ENCODE measurements around the gene RPL18A. TPM values are rescaled to one million over a fixed set of nuclear protein-coding genes. Genes with fewer than 3 reads are reported as not detected.

RPL18A gene
- total and polyA plus RNA-seq, 2 of the 13 experiments (the other 11 are each of a cell fraction or from before 2014, with no cell fraction given), result 1,471 to 2,004 TPM

DNA sequence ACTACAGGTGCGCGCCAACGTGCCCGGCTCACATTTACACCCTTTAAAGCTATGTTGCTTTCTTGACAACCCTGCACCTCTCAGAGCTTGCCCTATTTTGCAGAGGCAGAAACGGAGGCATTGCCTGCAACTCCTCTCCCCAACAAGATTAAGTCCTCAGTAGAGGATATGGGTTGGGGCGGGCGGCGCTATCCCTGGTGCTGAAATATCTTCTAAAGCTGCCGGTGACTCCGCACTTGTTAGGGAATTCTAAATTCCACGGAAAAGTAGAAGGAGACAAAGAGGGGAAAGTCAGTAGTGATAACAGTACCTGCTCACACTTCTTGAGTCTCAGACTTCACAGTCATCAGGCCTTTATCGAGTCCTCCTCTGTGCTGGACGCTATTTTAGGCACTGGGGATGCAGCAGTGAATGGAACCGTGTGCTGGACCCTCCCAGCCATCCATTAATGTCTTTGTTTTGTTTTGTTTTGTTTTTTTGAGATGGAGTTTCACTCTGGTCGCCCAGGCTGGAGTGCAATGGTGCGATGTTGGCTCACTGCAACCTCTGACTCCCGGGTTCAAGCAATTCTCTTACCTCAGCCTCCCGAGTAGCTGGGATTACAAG is 30.0 kb downstream of the RPL18A start (continued):
- TF ChIP-seq, protein P1, sequence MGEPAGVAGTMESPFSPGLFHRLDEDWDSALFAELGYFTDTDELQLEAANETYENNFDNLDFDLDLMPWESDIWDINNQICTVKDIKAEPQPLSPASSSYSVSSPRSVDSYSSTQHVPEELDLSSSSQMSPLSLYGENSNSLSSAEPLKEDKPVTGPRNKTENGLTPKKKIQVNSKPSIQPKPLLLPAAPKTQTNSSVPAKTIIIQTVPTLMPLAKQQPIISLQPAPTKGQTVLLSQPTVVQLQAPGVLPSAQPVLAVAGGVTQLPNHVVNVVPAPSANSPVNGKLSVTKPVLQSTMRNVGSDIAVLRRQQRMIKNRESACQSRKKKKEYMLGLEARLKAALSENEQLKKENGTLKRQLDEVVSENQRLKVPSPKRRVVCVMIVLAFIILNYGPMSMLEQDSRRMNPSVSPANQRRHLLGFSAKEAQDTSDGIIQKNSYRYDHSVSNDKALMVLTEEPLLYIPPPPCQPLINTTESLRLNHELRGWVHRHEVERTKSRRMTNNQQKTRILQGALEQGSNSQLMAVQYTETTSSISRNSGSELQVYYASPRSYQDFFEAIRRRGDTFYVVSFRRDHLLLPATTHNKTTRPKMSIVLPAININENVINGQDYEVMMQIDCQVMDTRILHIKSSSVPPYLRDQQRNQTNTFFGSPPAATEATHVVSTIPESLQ (CRISPR knock-in tag; conservative IDR thresholded peaks at IDR 0.05), result 0 out of 2 replicates have a peak, but pooled peaks have one; percentile 66
- TF ChIP-seq ZNF12 (CRISPR knock-in tag; IDR thresholded peaks at IDR 0.05), result no peak
- TF ChIP-seq, protein P2, sequence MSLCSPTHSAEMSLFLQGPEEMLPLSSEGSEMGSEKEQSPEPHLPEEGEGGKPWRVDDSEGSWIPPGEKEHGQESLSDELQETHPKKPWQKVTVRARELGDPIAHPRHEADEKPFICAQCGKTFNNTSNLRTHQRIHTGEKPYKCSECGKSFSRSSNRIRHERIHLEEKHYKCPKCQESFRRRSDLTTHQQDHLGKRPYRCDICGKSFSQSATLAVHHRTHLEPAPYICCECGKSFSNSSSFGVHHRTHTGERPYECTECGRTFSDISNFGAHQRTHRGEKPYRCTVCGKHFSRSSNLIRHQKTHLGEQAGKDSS (CRISPR knock-in tag; IDR thresholded peaks at IDR 0.05; ENCODE audit: borderline replicate concordance, low read depth), result no peak
- 0 out of 2 replicates have a peak, but pooled peaks have one; percentile 38 for TF ChIP-seq ELF3 (CRISPR knock-in tag; IDR thresholded peaks at IDR 0.05)
- no peak for TF ChIP-seq IRX3 (CRISPR knock-in tag; IDR thresholded peaks at IDR 0.05; ENCODE audit: borderline replicate concordance, low read depth)
- TF ChIP-seq ZNF552 (CRISPR knock-in tag; IDR thresholded peaks at IDR 0.05; ENCODE audit: borderline replicate concordance), result no peak
- TF ChIP-seq ZNF724P (CRISPR knock-in tag; IDR thresholded peaks at IDR 0.05; ENCODE audit: borderline replicate concordance), result no peak
- no peak for TF ChIP-seq GFI1 (CRISPR knock-in tag; IDR thresholded peaks at IDR 0.05; ENCODE audit: borderline replicate concordance)
- TF ChIP-seq PAWR (CRISPR knock-in tag; IDR thresholded peaks at IDR 0.05; ENCODE audit: borderline replicate concordance), result no peak
- TF ChIP-seq, protein P3, sequence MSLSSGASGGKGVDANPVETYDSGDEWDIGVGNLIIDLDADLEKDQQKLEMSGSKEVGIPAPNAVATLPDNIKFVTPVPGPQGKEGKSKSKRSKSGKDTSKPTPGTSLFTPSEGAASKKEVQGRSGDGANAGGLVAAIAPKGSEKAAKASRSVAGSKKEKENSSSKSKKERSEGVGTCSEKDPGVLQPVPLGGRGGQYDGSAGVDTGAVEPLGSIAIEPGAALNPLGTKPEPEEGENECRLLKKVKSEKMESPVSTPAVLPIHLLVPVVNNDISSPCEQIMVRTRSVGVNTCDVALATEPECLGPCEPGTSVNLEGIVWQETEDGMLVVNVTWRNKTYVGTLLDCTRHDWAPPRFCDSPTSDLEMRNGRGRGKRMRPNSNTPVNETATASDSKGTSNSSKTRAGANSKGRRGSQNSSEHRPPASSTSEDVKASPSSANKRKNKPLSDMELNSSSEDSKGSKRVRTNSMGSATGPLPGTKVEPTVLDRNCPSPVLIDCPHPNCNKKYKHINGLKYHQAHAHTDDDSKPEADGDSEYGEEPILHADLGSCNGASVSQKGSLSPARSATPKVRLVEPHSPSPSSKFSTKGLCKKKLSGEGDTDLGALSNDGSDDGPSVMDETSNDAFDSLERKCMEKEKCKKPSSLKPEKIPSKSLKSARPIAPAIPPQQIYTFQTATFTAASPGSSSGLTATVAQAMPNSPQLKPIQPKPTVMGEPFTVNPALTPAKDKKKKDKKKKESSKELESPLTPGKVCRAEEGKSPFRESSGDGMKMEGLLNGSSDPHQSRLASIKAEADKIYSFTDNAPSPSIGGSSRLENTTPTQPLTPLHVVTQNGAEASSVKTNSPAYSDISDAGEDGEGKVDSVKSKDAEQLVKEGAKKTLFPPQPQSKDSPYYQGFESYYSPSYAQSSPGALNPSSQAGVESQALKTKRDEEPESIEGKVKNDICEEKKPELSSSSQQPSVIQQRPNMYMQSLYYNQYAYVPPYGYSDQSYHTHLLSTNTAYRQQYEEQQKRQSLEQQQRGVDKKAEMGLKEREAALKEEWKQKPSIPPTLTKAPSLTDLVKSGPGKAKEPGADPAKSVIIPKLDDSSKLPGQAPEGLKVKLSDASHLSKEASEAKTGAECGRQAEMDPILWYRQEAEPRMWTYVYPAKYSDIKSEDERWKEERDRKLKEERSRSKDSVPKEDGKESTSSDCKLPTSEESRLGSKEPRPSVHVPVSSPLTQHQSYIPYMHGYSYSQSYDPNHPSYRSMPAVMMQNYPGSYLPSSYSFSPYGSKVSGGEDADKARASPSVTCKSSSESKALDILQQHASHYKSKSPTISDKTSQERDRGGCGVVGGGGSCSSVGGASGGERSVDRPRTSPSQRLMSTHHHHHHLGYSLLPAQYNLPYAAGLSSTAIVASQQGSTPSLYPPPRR (CRISPR knock-in tag; IDR thresholded peaks at IDR 0.05; ENCODE audit: borderline replicate concordance), result no peak
- TF ChIP-seq, protein P4, sequence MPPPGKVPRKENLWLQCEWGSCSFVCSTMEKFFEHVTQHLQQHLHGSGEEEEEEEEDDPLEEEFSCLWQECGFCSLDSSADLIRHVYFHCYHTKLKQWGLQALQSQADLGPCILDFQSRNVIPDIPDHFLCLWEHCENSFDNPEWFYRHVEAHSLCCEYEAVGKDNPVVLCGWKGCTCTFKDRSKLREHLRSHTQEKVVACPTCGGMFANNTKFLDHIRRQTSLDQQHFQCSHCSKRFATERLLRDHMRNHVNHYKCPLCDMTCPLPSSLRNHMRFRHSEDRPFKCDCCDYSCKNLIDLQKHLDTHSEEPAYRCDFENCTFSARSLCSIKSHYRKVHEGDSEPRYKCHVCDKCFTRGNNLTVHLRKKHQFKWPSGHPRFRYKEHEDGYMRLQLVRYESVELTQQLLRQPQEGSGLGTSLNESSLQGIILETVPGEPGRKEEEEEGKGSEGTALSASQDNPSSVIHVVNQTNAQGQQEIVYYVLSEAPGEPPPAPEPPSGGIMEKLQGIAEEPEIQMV (CRISPR knock-in tag; IDR thresholded peaks at IDR 0.05; ENCODE audit: low read depth), result no peak
- TF ChIP-seq TARDBP (CRISPR knock-in tag; IDR thresholded peaks at IDR 0.05), result no peak
- TF ChIP-seq CHD2 (IDR thresholded peaks at IDR 0.05; ENCODE audit: low read depth, low read length), result no peak
- no peak for TF ChIP-seq KLF12 (CRISPR knock-in tag; IDR thresholded peaks at IDR 0.05; ENCODE audit: borderline replicate concordance)
- no peak for TF ChIP-seq SKI (IDR thresholded peaks at IDR 0.05; ENCODE audit: partially characterized antibody)
- TF ChIP-seq, protein P5, sequence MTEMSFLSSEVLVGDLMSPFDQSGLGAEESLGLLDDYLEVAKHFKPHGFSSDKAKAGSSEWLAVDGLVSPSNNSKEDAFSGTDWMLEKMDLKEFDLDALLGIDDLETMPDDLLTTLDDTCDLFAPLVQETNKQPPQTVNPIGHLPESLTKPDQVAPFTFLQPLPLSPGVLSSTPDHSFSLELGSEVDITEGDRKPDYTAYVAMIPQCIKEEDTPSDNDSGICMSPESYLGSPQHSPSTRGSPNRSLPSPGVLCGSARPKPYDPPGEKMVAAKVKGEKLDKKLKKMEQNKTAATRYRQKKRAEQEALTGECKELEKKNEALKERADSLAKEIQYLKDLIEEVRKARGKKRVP (CRISPR knock-in tag; IDR thresholded peaks at IDR 0.05), result no peak
- TF ChIP-seq, protein P6, sequence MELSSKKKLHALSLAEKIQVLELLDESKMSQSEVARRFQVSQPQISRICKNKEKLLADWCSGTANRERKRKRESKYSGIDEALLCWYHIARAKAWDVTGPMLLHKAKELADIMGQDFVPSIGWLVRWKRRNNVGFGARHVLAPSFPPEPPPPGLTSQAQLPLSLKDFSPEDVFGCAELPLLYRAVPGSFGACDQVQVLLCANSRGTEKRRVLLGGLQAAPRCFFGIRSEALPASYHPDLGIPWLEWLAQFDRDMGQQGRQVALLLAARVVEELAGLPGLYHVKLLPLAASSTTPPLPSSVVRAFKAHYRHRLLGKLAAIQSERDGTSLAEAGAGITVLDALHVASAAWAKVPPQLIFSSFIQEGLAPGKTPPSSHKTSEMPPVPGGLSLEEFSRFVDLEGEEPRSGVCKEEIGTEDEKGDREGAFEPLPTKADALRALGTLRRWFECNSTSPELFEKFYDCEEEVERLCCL (CRISPR knock-in tag; IDR thresholded peaks at IDR 0.05; ENCODE audit: borderline replicate concordance), result no peak

Measured in HepG2 (cell line).